Measurements from ENCODE around the gene NECTIN1. TPM values are rescaled to one million over a fixed set of nuclear protein-coding genes. Genes with fewer than 3 reads are reported as not detected.

The NECTIN1 gene
- total RNA-seq, 2 experiments from 2014 or later, result 2.5 to 3.4 TPM

- H3K27ac ChIP-seq (ENCODE audit: low read depth in 1 of 2, low read length in 2 of 2), result no peak overlapping the region
- Mint-ChIP-seq H3K27ac (no peak overlapping the region), H3K4me3 (no peak overlapping the region), H3K27me3 (no peaks in the 10 kb centered on the region), H3K9me3 (no peaks in the 10 kb centered on the region), H3K36me3 (ENCODE audit: low read depth) (no peaks in the 10 kb centered on the region), H3K4me1 (ENCODE audit: low read depth) (no peaks in the 10 kb centered on the region)
- intact Hi-C loops (cut with DNase I, micrococcal nuclease), result no loop called here
- POLR2A ChIA-PET, result no interaction called here
- DNase-seq, result no peak
- no peaks in the 10 kb centered on the region for H3K36me3 ChIP-seq (ENCODE audit: insufficient read depth, low read length)
- no peak for TF ChIP-seq CTCF (IDR thresholded peaks at IDR 0.05)
- CTCF ChIA-PET, result no interaction called here
- ATAC-seq (ENCODE audit: poor library complexity), result no peak
- H3K4me3 ChIP-seq (ENCODE audit: low read length), result no peak overlapping the region
- H3K4me1 ChIP-seq (ENCODE audit: insufficient read depth, low read length), result no peaks in the 10 kb centered on the region
- no peaks in the 10 kb centered on the region for H3K9me3 ChIP-seq (ENCODE audit: control insufficient read depth in 1 of 2, insufficient read depth in 1 of 2, low read length in 2 of 2)
- H3K27me3 ChIP-seq (ENCODE audit: control insufficient read depth in 1 of 2, insufficient read depth in 2 of 2, low read length in 2 of 2), result no peaks in the 10 kb centered on the region
These were observed 27.1 kb downstream of the NECTIN1 start for GRCh38 chr11:119701591-119702549.

GRCh38 chr11:119700536-119701346 is 28.3 kb downstream of the NECTIN1 start:
- Mint-ChIP-seq H3K27ac (no peak overlapping the region), H3K36me3 (ENCODE audit: low read depth) (no peaks in the 10 kb centered on the region), H3K4me1 (ENCODE audit: low read depth) (no peaks in the 10 kb centered on the region), H3K27me3 (no peaks in the 10 kb centered on the region), H3K4me3 (no peak overlapping the region), H3K9me3 (no peaks in the 10 kb centered on the region)
- TF ChIP-seq CTCF (IDR thresholded peaks at IDR 0.05), result no peak
- ATAC-seq (ENCODE audit: poor library complexity), result no peak
- ChIA-PET CTCF (no interaction called here), POLR2A (no interaction called here)
- no peak overlapping the region for H3K27ac ChIP-seq (ENCODE audit: low read depth in 1 of 2, low read length in 2 of 2)
- intact Hi-C loops (cut with DNase I, micrococcal nuclease), result no loop called here
- H3K27me3 ChIP-seq (ENCODE audit: control insufficient read depth in 1 of 2, insufficient read depth in 2 of 2, low read length in 2 of 2), result no peaks in the 10 kb centered on the region
- no peak for DNase-seq
- no peak overlapping the region for H3K4me3 ChIP-seq (ENCODE audit: low read length)
- no peaks in the 10 kb centered on the region for H3K4me1 ChIP-seq (ENCODE audit: insufficient read depth, low read length)
- no peaks in the 10 kb centered on the region for H3K36me3 ChIP-seq (ENCODE audit: insufficient read depth, low read length)
- H3K9me3 ChIP-seq (ENCODE audit: control insufficient read depth in 1 of 2, insufficient read depth in 1 of 2, low read length in 2 of 2), result no peaks in the 10 kb centered on the region

- no peaks in the 10 kb centered on the region for H3K4me1 Mint-ChIP-seq (ENCODE audit: low read depth)
- DNase-seq (no peak), ATAC-seq (ENCODE audit: poor library complexity) (no peak)
- ChIA-PET CTCF (no interaction called here), POLR2A (no interaction called here)
- H3K36me3 Mint-ChIP-seq (ENCODE audit: low read depth), result no peaks in the 10 kb centered on the region
- intact Hi-C loops (cut with DNase I, micrococcal nuclease), result no loop called here
- H3K27ac Mint-ChIP-seq, result no peak overlapping the region
- Histone ChIP-seq H3K36me3 (ENCODE audit: insufficient read depth, low read length) (no peaks in the 10 kb centered on the region), H3K4me3 (ENCODE audit: low read length) (no peak overlapping the region), H3K9me3 (ENCODE audit: control insufficient read depth in 1 of 2, insufficient read depth in 1 of 2, low read length in 2 of 2) (no peaks in the 10 kb centered on the region), H3K27ac (ENCODE audit: low read depth in 1 of 2, low read length in 2 of 2) (no peak overlapping the region), H3K27me3 (ENCODE audit: control insufficient read depth in 1 of 2, insufficient read depth in 2 of 2, low read length in 2 of 2) (no peaks in the 10 kb centered on the region), H3K4me1 (ENCODE audit: insufficient read depth, low read length) (no peaks in the 10 kb centered on the region)
- no peak overlapping the region for H3K4me3 Mint-ChIP-seq
- no peaks in the 10 kb centered on the region for H3K9me3 Mint-ChIP-seq
- TF ChIP-seq CTCF (IDR thresholded peaks at IDR 0.05), result no peak
- H3K27me3 Mint-ChIP-seq, result no peaks in the 10 kb centered on the region
These were observed 29.0 kb downstream of the NECTIN1 start for GRCh38 chr11:119700030-119700429.

Measured in CD4-positive, alpha-beta T cell (primary cell).